HEK293 (cell line): ENCODE measurements around the gene SAFB.

Experiments used
- CTCF ChIA-PET: fragments of 350-600 bp; formaldehyde crosslinking; extraction: SDS; loops from one replicate; lab custom pipeline; 2021; ENCODE audit warnings: antibody characterized with exemption; lab: Yijun Ruan, JAX
- POLR2A ChIA-PET: fragments of 300-600 bp; formaldehyde crosslinking; extraction: SDS; loops from one replicate; lab custom pipeline; 2020; ENCODE audit warnings: antibody characterized with exemption, inconsistent platforms; lab: Yijun Ruan, JAX
- H3K27ac ChIP-seq: fragments of 200-500 bp; sonication (Bioruptor generic); 2 replicates; pipeline ENCODE4 v1.5.1; 2014; ENCODE audit warnings: low read depth, low read length, control low read depth, inconsistent platforms; ENCODE audit errors: extremely low read depth
- H3K36me3 ChIP-seq, 2 experiments: fragments of 200-500 bp in 1 of 2; sonication (Bioruptor generic) in 1 of 2; 1 replicate in 1 of 2; 2 replicates in 1 of 2; pipeline ENCODE4 v1.5.1; 2014 to 2017; ENCODE audit warnings: inconsistent platforms in 2 of 2, low read length in 2 of 2; ENCODE audit not compliant: control insufficient read depth in 2 of 2, insufficient read depth in 1 of 2
- H3K4me1 ChIP-seq: fragments of 200-500 bp; sonication (Bioruptor generic); 2 replicates; pipeline ENCODE4 v1.5.1; 2014; ENCODE audit warnings: mild to moderate bottlenecking, low read length, inconsistent platforms; ENCODE audit not compliant: control insufficient read depth, insufficient read depth
- H3K4me3 ChIP-seq: 2 replicates; pipeline ENCODE4 v1.5.1; 2011; ENCODE audit warnings: low read depth, mild to moderate bottlenecking, control low read depth, low read length, moderate library complexity
- H3K9me3 ChIP-seq: fragments of 200-500 bp; sonication (Bioruptor generic); 2 replicates; pipeline ENCODE4 v1.5.1; 2014; ENCODE audit warnings: low read depth, low read length, inconsistent platforms; ENCODE audit not compliant: control insufficient read depth, insufficient read depth
- HOXA7 ChIP-seq: sonication (generic); formaldehyde crosslinking; IDR thresholded peaks from 2 replicates; pipeline ENCODE4 v1.8.1; 2022; ENCODE audit warnings: missing genetic modification reagents, borderline replicate concordance
- SCRT2 ChIP-seq: fragments of 450-650 bp; formaldehyde crosslinking; IDR thresholded peaks from 2 replicates; pipeline ENCODE4 v1.5.1; 2016; ENCODE audit warnings: missing biosample characterization, missing genetic modification characterization
- WT1 ChIP-seq: fragments of 450-650 bp; formaldehyde crosslinking; IDR thresholded peaks from 2 replicates; pipeline ENCODE4 v1.5.1; 2016; ENCODE audit warnings: missing biosample characterization, missing genetic modification characterization
- ZNF121 ChIP-seq: fragments of 450-650 bp; formaldehyde crosslinking; IDR thresholded peaks from 2 replicates; pipeline ENCODE4 v1.5.1; 2016; ENCODE audit warnings: missing biosample characterization, missing genetic modification characterization
- ZNF19 ChIP-seq: fragments of 450-650 bp; formaldehyde crosslinking; IDR thresholded peaks from 2 replicates; pipeline ENCODE4; 2016; ENCODE audit warnings: missing biosample characterization, missing genetic modification characterization, low read depth
- ZNF23 ChIP-seq: fragments of 450-650 bp; formaldehyde crosslinking; IDR thresholded peaks from 2 replicates; pipeline ENCODE4 v1.5.1; 2016; ENCODE audit warnings: missing biosample characterization, missing genetic modification characterization, borderline replicate concordance
- ZNF37A ChIP-seq: fragments of 450-650 bp; IDR thresholded peaks from 2 replicates; pipeline ENCODE4 v1.5.1; 2018; ENCODE audit warnings: missing biosample characterization, missing genetic modification characterization
- ZNF423 ChIP-seq: fragments of 450-650 bp; formaldehyde crosslinking; IDR thresholded peaks from 2 replicates; pipeline ENCODE4 v1.5.1; 2016; ENCODE audit warnings: missing biosample characterization, missing genetic modification characterization
- ZNF433 ChIP-seq: fragments of 450-650 bp; formaldehyde crosslinking; IDR thresholded peaks from 2 replicates; pipeline ENCODE4 v1.5.1; 2016; ENCODE audit warnings: missing biosample characterization, missing genetic modification characterization, low read depth
- ZNF510 ChIP-seq: fragments of 450-650 bp; formaldehyde crosslinking; IDR thresholded peaks from 2 replicates; pipeline ENCODE4 v1.5.1; 2018; ENCODE audit warnings: mild to moderate bottlenecking, missing genetic modification characterization, missing biosample characterization; ENCODE audit not compliant: insufficient replicate concordance
- ZNF610 ChIP-seq: fragments of 450-650 bp; formaldehyde crosslinking; IDR thresholded peaks from 2 replicates; pipeline ENCODE4 v1.5.1; 2016; ENCODE audit warnings: missing biosample characterization, missing genetic modification characterization, borderline replicate concordance
- TF ChIP-seq, protein P1 (sequence below): fragments of 450-650 bp; formaldehyde crosslinking; IDR thresholded peaks from 2 replicates; pipeline ENCODE4 v1.5.1; 2016; ENCODE audit warnings: missing biosample characterization, missing genetic modification characterization
- TF ChIP-seq, protein P2 (sequence below): fragments of 450-650 bp; formaldehyde crosslinking; optimal IDR thresholded peaks from 2 replicates; pipeline ENCODE3; 2016; ENCODE audit warnings: missing biosample characterization, mild to moderate bottlenecking, missing genetic modification characterization
- TF ChIP-seq, protein P3 (sequence below): fragments of 450-650 bp; IDR thresholded peaks from 2 replicates; pipeline ENCODE4 v1.5.1; 2018; ENCODE audit warnings: missing biosample characterization, mild to moderate bottlenecking, missing genetic modification characterization
- TF ChIP-seq, protein P4 (sequence below): IDR thresholded peaks from 2 replicates; pipeline ENCODE4 v1.6.1; 2011; ENCODE audit warnings: mild to moderate bottlenecking, low read depth, low read length, borderline replicate concordance
- TF ChIP-seq, protein P5 (sequence below): fragments of 450-650 bp; formaldehyde crosslinking; IDR thresholded peaks from 2 replicates; pipeline ENCODE4 v1.5.1; 2016; ENCODE audit warnings: missing biosample characterization, missing genetic modification characterization

The SAFB gene

DNA sequence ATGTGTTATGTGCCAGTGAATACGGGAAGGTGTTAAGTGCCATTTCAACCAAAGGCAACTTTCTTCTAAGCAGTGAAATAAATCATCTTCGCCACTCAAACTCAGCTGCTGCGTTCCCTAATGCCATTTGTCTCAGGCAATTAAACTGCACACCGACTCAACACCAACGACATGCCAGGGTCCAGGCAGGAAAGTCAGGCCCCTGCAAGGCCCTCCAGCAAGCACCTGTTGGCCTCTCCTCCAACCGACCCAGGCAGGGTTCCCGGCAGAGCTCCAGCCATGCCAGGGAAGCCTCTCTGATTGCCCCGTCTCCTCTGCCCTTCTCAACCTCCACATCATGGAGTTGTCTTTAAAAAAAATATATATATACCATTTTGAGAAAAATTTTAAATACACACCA lies 22.1 kb upstream of the SAFB start:
- no peaks in the 10 kb centered on the region for H3K4me1 ChIP-seq
- ChIA-PET CTCF (interaction anchor here (1.2 kb wide), 1 partner anchor 24 kb away, joined by 4 read pairs; no protein-coding TSS in a partner anchor), POLR2A (no interaction called here)
- no peak overlapping the region for H3K27ac ChIP-seq
- H3K36me3 ChIP-seq: peaks cover 74 to 97% of the 10 kb centered on the region in 2 experiments
- 0 out of 2 replicates have a peak, but pooled peaks have one; percentile 11 for TF ChIP-seq SCRT2 (tag by site-specific recombination)
- TF ChIP-seq, protein P1, sequence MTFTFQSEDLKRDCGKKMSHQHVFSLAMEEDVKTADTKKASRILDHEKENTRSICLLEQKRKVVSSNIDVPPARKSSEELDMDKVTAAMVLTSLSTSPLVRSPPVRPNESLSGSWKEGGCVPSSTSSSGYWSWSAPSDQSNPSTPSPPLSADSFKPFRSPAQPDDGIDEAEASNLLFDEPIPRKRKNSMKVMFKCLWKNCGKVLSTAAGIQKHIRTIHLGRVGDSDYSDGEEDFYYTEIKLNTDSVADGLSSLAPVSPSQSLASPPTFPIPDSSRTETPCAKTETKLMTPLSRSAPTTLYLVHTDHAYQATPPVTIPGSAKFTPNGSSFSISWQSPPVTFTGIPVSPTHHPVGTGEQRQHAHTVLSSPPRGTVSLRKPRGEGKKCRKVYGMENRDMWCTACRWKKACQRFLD (tag by site-specific recombination): no peak
- no peak for TF ChIP-seq ZNF433 (tag by site-specific recombination)
- no peak for TF ChIP-seq ZNF23 (tag by site-specific recombination)
- H3K4me3 ChIP-seq: no peak overlapping the region
- H3K9me3 ChIP-seq: no peaks in the 10 kb centered on the region

DNA sequence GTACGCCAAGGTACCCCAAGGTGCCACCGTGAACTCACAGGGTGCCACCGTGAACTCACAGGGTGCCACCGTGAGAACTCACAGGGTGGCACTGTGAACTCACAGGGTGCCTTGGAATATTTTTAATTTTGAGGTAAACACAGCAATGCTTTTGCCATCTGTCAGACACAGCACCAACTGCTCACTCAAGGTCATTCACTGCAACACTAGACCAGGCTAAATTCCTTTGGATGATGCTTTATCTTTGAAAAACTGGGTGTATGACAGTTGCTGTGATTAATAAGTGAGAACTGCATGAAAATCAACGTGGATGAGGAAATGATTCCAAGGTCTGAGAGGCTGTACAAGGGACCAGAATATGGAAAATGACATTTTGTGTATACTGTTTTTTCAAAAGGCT lies 19.3 kb upstream of the SAFB start:
- H3K4me3 ChIP-seq: no peak overlapping the region
- CTCF ChIA-PET: no interaction called here
- no peaks in the 10 kb centered on the region for H3K4me1 ChIP-seq
- no peak for TF ChIP-seq ZNF510 (tag by site-specific recombination)
- TF ChIP-seq, protein P2, sequence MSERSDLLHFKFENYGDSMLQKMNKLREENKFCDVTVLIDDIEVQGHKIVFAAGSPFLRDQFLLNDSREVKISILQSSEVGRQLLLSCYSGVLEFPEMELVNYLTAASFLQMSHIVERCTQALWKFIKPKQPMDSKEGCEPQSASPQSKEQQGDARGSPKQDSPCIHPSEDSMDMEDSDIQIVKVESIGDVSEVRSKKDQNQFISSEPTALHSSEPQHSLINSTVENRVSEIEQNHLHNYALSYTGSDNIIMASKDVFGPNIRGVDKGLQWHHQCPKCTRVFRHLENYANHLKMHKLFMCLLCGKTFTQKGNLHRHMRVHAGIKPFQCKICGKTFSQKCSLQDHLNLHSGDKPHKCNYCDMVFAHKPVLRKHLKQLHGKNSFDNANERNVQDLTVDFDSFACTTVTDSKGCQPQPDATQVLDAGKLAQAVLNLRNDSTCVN (tag by site-specific recombination): no peak
- TF ChIP-seq ZNF121 (tag by site-specific recombination): no peak
- no peak for TF ChIP-seq ZNF423 (tag by site-specific recombination)
- TF ChIP-seq ZNF37A (tag by site-specific recombination): no peak
- TF ChIP-seq, protein P3, sequence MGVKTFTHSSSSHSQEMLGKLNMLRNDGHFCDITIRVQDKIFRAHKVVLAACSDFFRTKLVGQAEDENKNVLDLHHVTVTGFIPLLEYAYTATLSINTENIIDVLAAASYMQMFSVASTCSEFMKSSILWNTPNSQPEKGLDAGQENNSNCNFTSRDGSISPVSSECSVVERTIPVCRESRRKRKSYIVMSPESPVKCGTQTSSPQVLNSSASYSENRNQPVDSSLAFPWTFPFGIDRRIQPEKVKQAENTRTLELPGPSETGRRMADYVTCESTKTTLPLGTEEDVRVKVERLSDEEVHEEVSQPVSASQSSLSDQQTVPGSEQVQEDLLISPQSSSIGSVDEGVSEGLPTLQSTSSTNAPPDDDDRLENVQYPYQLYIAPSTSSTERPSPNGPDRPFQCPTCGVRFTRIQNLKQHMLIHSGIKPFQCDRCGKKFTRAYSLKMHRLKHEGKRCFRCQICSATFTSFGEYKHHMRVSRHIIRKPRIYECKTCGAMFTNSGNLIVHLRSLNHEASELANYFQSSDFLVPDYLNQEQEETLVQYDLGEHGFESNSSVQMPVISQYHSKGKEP (tag by site-specific recombination): no peak
- no peak for TF ChIP-seq ZNF19 (tag by site-specific recombination)
- TF ChIP-seq WT1 (tag by site-specific recombination): no peak
- TF ChIP-seq ZNF610: no peak
- TF ChIP-seq, protein P4, sequence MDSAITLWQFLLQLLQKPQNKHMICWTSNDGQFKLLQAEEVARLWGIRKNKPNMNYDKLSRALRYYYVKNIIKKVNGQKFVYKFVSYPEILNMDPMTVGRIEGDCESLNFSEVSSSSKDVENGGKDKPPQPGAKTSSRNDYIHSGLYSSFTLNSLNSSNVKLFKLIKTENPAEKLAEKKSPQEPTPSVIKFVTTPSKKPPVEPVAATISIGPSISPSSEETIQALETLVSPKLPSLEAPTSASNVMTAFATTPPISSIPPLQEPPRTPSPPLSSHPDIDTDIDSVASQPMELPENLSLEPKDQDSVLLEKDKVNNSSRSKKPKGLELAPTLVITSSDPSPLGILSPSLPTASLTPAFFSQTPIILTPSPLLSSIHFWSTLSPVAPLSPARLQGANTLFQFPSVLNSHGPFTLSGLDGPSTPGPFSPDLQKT: no peak
- TF ChIP-seq, protein P5, sequence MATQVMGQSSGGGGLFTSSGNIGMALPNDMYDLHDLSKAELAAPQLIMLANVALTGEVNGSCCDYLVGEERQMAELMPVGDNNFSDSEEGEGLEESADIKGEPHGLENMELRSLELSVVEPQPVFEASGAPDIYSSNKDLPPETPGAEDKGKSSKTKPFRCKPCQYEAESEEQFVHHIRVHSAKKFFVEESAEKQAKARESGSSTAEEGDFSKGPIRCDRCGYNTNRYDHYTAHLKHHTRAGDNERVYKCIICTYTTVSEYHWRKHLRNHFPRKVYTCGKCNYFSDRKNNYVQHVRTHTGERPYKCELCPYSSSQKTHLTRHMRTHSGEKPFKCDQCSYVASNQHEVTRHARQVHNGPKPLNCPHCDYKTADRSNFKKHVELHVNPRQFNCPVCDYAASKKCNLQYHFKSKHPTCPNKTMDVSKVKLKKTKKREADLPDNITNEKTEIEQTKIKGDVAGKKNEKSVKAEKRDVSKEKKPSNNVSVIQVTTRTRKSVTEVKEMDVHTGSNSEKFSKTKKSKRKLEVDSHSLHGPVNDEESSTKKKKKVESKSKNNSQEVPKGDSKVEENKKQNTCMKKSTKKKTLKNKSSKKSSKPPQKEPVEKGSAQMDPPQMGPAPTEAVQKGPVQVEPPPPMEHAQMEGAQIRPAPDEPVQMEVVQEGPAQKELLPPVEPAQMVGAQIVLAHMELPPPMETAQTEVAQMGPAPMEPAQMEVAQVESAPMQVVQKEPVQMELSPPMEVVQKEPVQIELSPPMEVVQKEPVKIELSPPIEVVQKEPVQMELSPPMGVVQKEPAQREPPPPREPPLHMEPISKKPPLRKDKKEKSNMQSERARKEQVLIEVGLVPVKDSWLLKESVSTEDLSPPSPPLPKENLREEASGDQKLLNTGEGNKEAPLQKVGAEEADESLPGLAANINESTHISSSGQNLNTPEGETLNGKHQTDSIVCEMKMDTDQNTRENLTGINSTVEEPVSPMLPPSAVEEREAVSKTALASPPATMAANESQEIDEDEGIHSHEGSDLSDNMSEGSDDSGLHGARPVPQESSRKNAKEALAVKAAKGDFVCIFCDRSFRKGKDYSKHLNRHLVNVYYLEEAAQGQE: no peak
- TF ChIP-seq HOXA7 (CRISPR knock-in tag): no peak
- H3K27ac ChIP-seq: no peak overlapping the region
- POLR2A ChIA-PET: no interaction called here
- H3K9me3 ChIP-seq: no peaks in the 10 kb centered on the region
- H3K36me3 ChIP-seq: peaks cover 67 to 97% of the 10 kb centered on the region in 2 experiments
